SK-N-DZ (cell line): Measurements from ENCODE around the gene TDRD12.
"Not testable (repeated sequence)": the region's sequence is repeated elsewhere in the genome, so short reads cannot be mapped to it uniquely, and the experiment has no call there.

ENCODE experiments used
- DNase-seq: peaks from one replicate; pipeline ENCODE4 v3.0.0-alpha.2; 2015; ENCODE audit warnings: low spot score

The TDRD12 gene

DNA sequence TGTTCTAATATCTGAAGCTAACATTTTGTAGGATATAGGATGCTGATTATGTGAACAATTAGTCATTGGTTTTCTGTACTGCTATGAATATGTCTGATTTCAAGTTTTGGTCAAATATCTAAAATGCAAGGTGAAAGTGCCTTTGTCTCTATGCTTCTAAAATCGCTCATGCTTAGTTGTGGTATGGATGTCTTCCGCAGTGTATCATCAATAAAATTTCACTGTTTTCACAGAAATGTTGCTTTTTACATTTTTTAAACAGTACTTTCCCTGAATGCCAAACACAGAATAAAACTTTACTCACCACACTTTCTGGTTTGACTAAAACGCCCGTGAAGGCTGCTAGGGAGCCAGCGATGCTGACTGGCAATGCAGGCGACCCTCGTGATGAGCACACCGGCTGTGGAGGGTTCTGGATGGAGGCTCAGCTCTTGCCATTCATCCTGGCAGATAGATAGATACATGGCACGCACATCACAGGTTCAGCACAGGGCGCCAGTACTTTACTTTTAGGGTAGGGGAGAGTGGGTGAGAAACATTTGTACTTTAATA lies 109.9 kb downstream of the TDRD12 start:
- no peak for DNase-seq

GRCh38 chr19:32830231-32831014 lies 110.9 kb downstream of the TDRD12 start:
- no peak for DNase-seq

DNA sequence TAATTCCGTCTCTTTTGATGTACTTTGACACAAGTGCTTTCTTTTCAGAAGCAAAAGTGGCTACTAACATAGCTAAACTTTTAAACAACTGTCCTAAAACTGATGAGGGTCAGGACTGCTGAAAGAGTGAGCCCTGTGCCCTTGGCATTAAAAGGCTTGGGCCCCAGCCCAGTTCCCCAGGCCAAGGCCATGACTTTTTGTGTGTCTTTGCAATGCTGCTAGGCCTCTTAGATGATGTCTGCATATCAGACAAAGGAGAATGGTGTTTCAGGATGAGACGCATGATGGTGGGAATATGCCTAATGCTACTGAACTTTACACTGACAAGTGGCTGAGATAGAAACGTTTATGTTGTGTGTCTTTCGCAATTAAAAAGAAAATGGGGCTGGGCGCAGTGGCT lies 112.0 kb downstream of the TDRD12 start:
- DNase-seq, result no peak

GRCh38 chr19:32832094-32832493 lies 112.5 kb downstream of the TDRD12 start:
- DNase-seq, result not testable (repeated sequence)

- DNase-seq, result not testable (repeated sequence)
Observed at GRCh38 chr19:32832825-32833224, 113.3 kb downstream of the TDRD12 start.

DNA sequence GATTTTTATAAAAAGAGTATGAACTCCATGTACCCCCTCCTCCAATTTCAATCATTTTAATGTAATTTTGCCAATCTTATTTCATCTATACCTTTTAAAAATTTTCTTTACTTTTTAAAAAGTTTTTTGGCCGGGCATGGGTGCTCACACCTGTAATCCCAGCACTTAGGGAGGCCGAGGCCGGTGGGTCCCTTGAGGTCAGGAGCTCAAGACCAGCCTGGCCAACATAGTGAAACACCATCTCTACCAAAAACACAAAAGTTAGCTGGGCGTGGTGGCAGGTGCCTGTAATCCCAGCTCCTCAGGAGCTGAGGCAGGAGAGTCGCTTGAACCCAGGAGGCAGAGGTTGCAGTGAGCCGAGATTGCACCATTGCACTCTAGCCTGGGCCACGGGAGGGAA lies 113.8 kb downstream of the TDRD12 start:
- DNase-seq, result not testable (repeated sequence)

DNA sequence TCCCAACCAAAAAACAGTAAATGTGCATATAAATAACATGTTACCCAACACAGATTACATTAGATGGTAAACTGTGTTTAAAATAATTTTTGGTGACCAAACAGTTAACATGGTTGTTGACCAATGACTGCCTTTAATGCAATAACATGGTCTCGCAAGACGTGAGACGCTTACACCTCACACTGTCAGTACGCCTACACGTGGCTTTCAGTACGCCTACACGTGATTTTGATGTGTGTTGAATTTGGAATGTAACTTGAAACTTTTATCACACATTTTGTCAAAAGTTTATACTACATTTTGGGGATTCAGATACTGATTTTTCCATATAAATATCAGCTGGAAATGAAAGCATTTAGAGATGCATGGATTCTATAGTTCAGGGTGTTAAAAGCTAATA lies 118.0 kb downstream of the TDRD12 start:
- no peak for DNase-seq

GRCh38 chr19:32842061-32842460 lies 122.5 kb downstream of the TDRD12 start:
- no peak for DNase-seq

DNA sequence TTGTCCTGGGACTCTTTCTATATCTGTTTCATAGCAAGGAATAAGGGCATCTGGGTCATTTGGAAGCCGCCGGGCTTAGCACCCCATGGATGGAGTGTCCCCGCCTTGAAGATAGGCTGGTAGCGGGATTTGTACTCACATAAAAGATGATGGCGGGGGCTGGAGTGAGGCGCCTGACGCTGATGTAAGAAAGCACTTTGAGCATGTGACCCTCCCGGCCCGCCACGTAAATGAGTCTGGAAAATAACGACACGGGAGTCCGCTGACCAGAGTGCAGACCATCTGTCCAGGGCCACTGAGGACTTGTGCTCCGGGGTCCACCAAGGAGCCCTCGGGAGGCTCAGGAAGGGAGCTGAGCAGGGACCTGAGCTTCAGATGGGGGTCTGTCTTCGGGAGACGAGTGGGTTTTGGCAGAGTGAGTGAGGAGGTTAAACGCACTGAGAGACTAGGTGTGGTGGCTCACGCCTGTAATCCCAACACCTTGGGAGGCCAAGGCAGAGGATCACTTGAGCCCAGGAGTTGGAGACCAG lies 124.2 kb downstream of the TDRD12 start:
- no peak for DNase-seq

GRCh38 chr19:32848035-32848434 lies 128.5 kb downstream of the TDRD12 start:
- DNase-seq, result not testable (repeated sequence)

GRCh38 chr19:32852216-32852615 lies 132.6 kb downstream of the TDRD12 start:
- DNase-seq, result no peak

DNA sequence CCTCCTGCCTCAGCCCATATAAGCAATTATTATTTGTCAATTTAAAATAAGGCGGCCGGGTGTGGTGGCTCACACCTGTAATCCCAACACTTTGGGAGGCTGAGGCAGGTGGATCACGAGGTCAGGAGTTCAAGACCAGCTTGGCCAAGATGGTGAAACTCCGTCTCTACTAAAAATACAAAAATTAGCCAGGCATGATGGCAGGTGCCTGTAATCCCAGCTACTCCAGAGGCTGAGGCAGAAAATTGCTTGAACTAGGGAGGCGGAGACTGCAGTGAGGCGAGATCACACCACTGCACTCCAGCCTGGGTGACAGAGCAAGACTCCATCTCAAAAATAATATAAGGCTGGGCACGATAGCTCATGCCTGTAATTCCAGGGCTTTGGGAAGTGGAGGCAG lies 137.3 kb downstream of the TDRD12 start:
- not testable (repeated sequence) for DNase-seq

GRCh38 chr19:32857584-32857983 lies 138.0 kb downstream of the TDRD12 start:
- no peak for DNase-seq

DNA sequence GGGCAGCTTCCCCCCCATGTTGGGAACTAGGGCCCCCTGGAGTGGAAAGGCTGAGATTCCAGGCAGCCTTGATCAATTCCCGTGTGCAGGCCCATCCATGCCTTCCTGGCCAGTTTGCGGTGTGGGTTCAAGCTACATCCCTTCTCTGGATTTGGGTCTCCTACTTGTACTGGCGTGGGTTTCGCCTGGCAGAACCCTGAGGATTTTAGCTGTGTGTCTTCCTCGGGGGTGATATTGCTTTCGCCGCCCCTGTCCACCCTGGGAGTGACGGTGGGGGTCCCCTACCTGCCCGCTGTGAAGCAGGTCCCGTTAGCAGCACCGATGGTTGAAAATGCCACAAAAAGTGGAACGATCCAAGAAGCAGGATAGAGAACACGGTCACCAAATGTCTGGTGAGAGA lies 138.6 kb downstream of the TDRD12 start:
- DNase-seq, result no peak

GRCh38 chr19:32858559-32858958 lies 139.0 kb downstream of the TDRD12 start:
- DNase-seq, result no peak

- DNase-seq, result no peak
Observed at GRCh38 chr19:32859591-32859990, 140.0 kb downstream of the TDRD12 start.

DNA sequence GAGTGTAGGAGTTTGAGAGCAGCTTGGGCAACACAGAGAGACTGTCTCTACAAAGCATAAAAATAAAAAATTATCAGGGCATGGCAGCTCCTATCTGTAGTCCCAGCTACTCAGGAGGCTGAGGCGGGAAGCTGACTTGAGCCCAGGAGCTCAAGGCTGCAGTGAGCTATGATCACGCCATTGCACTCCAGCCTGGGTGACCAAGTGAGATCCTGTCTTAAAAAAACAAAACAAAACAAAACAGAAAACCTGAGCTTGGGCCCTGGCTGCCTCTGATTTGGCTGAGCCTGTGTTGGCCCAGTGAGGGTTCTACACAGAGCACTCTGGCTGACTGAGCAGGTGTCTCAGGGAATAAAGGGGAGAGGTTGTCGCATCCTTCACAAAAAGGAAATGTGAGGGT lies 142.0 kb downstream of the TDRD12 start:
- no peak for DNase-seq

DNA sequence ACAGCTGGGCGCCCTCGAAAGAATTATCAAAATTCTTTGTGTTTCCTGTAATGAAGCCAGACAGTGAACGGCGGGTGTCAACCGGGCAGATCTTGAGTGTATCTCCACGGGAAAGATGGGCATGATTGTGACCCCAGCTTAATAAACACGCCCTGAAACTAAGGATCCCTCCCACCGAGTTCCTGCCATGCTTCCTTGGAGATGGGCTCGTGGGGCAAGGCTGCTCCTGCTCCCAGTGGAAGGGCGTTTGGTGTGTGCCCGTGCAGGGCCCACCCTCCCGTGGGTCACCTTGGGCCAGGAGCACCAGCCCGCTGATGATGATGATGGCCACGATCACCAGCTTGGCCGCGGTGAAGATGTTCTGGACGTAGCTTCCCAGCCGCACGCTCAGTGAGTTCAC lies 142.6 kb downstream of the TDRD12 start:
- DNase-seq, result no peak

- no peak for DNase-seq
Observed at GRCh38 chr19:32862741-32863140, 143.2 kb downstream of the TDRD12 start.

DNA sequence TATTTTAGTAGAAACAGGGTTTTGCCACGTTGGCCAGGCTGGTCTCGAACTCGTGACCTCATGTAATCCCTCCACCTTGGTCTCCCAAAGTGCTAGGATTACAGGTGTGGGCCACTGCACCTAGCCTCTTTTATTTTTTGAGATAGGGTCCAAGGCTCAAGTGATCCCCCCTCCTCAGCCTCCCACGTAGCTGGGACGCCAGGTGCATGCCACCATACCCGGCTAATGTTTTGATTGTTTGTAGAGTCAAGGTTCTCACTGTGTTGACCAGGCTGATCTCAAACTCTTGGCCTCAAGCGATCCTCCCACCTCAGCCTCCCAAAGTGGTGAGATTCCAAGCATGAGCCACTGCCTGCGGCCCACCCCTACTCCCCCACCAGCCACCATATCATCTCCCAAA lies 143.7 kb downstream of the TDRD12 start:
- DNase-seq, result no peak

DNA sequence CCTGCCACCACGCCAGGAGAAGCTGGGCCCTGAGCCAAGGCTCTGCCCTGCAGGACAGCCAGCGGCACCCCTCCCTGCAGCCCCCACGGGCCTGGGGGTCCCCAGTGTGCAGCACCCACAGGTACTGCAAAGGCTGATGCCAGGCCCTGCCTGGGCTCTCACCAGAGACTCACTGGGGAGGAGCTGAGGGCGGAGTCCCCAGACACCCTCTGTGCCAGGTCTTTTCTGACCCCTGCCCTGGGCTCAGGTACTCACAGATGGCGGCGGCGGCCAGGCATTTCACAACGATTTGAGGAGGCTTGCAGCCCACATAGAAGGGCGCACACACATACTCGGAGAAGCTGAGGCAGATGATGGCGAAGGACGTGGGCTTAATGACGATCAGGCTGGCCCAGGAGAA lies 144.3 kb downstream of the TDRD12 start:
- no peak for DNase-seq

GRCh38 chr19:32864318-32865007 lies 144.9 kb downstream of the TDRD12 start:
- no peak for DNase-seq

- no peak for DNase-seq
Observed at GRCh38 chr19:32865326-32865725, 145.8 kb downstream of the TDRD12 start.
